Measurements from ENCODE around the gene DERL3. TPM values are rescaled to one million over a fixed set of nuclear protein-coding genes. Genes with fewer than 3 reads are reported as not detected.

Gene DERL3
- total RNA-seq, 1 donor from 2014 or later = 2.0 TPM

GRCh38 chr22:23800297-23801237, 38.2 kb downstream of the DERL3 start:
- peak; percentile 78 for DNase-seq (ENCODE audit: low spot score)
- no peaks in the 10 kb centered on the region for H3K9me3 Mint-ChIP-seq (ENCODE audit: low read depth)
- no peaks in the 10 kb centered on the region for H3K27me3 Mint-ChIP-seq (ENCODE audit: low read depth)
- TF ChIP-seq CTCF (IDR thresholded peaks at IDR 0.05) = no peak
- H3K4me3 Mint-ChIP-seq (ENCODE audit: unreplicated experiment) = no peak overlapping the region
- H3K27ac Mint-ChIP-seq (ENCODE audit: unreplicated experiment) = no peak overlapping the region
- H3K4me1 Mint-ChIP-seq (ENCODE audit: low read depth) = peaks cover 11% of the 10 kb centered on the region
- peaks cover 46% of the 10 kb centered on the region for H3K36me3 Mint-ChIP-seq (ENCODE audit: low read depth)

DNA sequence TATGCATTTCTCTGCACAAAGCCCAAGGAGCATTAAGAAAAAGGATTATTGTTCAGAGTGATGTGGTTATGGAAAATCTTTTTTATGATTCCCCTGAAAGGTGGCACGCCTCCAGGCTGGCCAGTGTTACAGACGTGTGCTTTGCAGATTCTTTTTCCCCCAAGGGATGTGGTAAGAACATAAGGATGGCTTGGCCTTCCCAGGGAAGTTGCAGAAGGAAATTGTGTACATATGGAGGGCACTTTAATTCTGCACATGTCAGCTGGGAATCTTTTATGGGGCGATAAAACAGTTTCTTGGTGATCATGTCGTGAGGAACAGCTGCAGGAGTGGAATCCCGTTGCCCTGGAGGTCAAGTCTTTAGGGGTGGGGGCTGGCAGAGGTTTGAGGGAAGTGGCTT, 42.3 kb downstream of the DERL3 start:
- DNase-seq (ENCODE audit: low spot score) = peak; percentile 18
- no peaks in the 10 kb centered on the region for H3K9me3 Mint-ChIP-seq (ENCODE audit: low read depth)
- H3K36me3 Mint-ChIP-seq (ENCODE audit: low read depth) = peaks cover 28% of the 10 kb centered on the region
- peak overlapping the region; percentile 73 for H3K27ac Mint-ChIP-seq (ENCODE audit: unreplicated experiment)
- no peak overlapping the region for H3K4me3 Mint-ChIP-seq (ENCODE audit: unreplicated experiment)
- peaks cover 13% of the 10 kb centered on the region for H3K4me1 Mint-ChIP-seq (ENCODE audit: low read depth)
- no peaks in the 10 kb centered on the region for H3K27me3 Mint-ChIP-seq (ENCODE audit: low read depth)
- TF ChIP-seq CTCF (IDR thresholded peaks at IDR 0.05) = no peak

DNA sequence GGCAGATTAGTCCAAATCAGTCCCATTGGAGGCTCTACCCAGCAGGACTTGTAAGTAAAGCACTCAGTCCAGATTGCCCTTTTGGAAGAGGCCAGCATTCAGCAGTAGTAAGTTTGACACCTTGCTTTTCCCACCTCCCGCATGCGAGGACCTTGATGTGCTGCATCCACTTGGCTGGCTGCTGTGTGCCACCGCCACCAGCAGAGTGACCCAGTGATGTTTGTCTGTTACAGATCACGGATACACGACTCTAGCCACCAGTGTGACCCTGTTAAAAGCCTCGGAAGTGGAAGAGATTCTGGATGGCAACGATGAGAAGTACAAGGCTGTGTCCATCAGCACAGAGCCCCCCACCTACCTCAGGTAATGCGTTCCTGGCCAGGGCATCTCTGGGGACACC, 45.5 kb downstream of the DERL3 start:
- Mint-ChIP-seq H3K27me3 (ENCODE audit: low read depth) (no peaks in the 10 kb centered on the region), H3K27ac (ENCODE audit: unreplicated experiment) (no peak overlapping the region), H3K4me1 (ENCODE audit: low read depth) (peaks cover 31% of the 10 kb centered on the region), H3K4me3 (ENCODE audit: unreplicated experiment) (no peak overlapping the region), H3K9me3 (ENCODE audit: low read depth) (no peaks in the 10 kb centered on the region), H3K36me3 (ENCODE audit: low read depth) (peaks cover 13% of the 10 kb centered on the region)
- TF ChIP-seq CTCF (IDR thresholded peaks at IDR 0.05) = no peak
- peak; percentile 49 for DNase-seq (ENCODE audit: low spot score)

DNA sequence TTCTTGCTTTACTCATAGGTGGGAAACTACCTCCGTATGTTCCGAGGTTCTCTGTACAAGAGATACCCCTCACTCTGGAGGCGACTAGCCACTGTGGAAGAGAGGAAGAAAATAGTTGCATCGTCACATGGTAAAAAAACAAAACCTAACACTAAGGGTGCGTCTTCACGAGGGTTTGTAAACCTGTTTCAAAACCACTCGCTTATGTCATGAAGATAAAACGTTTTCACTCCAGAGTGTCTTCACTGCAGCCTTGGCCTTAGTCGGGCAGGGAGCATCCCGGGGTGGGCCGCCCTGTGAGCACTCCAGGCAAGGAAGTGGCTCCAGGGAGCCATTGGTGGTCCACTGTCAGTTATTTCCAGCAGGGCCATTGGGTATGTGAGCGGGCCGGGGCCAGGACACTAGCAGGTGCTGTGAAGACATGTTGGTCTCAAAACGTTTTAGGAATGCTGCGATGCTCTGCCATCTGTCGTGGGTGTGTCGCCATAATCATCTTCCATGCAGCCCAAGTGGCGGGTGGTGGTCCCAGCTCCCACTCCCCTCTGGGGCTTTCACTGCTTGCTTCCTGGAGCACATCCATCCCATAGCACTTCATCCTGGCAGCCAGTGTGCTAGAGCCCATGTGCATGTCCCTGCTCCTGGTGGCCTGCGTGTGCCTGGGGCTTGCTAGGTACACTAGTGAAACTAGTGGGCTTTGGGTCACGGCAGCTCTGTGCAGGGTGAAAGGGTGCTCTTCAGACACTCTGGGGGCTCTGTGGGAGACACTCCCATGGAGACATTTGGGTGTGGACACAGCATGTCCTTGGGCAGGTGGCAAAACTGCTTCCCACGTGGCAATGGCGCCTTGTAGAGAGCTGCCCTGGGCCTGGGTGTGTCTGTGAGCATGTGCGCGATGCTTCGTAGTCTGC, 46.8 kb downstream of the DERL3 start:
- Mint-ChIP-seq H3K9me3 (ENCODE audit: low read depth) (no peaks in the 10 kb centered on the region), H3K27me3 (ENCODE audit: low read depth) (no peaks in the 10 kb centered on the region), H3K36me3 (ENCODE audit: low read depth) (peaks cover 13% of the 10 kb centered on the region), H3K4me1 (ENCODE audit: low read depth) (peaks cover 40% of the 10 kb centered on the region), H3K4me3 (ENCODE audit: unreplicated experiment) (no peak overlapping the region), H3K27ac (ENCODE audit: unreplicated experiment) (no peak overlapping the region)
- DNase-seq (ENCODE audit: low spot score) = peak; percentile 70
- TF ChIP-seq CTCF (IDR thresholded peaks at IDR 0.05) = no peak

Measured in chondrocyte (in vitro differentiated cells).